ENCODE data around the gene FAF1.
A peak's percentile ranks its signal among the peaks of the same experiment; 100 is the strongest.
"Not testable (repeated sequence)": the region's sequence is repeated elsewhere in the genome, so short reads cannot be mapped to it uniquely, and the experiment has no call there.

FAF1 gene

DNA sequence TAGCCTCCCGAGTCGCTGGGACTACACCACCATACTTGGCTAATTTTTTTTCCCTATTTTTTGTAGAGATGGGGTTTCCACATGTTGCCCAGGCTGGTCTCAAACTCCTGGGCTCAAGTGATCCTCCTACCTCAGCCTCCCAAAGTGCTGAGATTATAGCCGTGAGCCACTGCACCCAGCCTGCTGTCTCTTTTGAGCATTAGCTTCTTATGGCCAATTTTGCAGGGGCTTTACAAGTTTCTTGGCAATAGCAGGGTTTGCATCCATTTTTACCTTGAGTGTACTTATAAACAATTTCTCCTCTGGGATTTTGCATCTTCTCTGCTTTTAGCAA, 432.1 kb downstream of the FAF1 start:
- DNase-seq = not testable (repeated sequence)

DNA sequence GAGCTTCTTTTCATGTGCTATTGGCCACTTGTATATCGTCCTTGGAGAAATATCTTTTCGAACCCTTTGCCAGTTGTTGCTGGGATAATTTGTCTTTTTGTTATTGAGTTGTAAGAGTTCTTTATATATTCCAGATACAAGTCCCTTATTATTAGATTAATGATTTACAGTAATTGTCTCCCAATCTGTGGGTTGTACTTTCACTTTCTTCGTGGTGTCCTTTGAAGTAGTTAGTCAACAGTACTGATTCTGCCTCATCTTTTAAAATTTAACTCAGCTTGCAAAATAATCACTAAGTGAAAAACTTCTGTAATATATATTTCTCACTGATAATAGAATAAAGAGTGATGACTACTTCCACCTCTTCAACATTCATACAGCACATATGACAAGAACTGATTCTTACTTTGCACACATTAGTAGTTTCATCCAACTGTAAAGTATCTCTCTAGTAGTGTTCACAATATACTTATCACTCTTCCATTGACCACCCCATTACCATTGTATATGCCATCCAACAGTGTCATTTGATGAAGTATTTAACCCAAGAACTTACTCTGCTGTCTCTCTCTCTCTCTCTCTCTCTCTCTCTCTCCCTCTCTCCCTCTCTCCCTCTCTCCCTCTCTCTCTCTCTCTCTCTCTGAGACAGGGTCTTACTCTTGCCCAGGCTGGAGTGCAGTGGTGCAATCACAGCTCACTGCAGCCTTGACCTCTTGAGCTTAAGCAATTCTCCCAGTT, 432.6 kb downstream of the FAF1 start:
- DNase-seq = no peak

DNA sequence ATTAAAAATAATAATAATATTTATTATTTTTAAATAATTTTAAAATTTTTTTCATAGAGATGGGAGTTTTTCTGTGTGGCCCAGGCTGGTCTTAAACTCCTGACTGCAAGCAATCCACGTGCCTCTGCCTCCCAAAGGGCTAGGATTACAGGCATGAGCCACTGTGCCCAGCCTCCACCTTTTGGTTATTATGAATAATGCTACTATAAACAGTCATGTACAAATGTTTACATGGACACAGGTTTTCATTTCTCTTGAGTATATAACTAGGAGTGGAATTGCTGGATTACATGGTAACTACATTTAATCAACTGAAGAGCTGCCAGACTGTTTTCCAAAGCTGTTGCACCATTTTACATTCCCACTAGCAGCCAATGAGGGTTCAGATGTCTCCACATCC, 433.6 kb downstream of the FAF1 start:
- no peak for DNase-seq

DNA sequence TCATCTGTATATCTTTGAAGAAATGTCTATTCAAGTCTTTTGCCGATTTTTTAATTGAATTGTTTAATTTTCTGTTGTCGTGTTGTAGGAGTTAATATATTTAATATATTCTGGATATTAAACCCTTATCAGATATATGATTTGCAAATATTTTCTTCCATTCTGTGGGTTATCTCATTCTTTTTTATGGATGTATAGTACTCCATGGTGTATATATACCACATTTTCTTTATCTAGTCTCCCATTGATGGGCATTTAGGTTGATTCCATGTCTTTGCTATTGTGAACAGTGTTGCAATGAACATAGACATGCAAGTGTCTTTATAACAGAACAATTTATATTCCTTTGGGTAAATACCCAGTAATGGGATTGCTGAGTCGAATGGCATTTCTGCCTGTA, 436.5 kb downstream of the FAF1 start:
- DNase-seq = no peak

DNA sequence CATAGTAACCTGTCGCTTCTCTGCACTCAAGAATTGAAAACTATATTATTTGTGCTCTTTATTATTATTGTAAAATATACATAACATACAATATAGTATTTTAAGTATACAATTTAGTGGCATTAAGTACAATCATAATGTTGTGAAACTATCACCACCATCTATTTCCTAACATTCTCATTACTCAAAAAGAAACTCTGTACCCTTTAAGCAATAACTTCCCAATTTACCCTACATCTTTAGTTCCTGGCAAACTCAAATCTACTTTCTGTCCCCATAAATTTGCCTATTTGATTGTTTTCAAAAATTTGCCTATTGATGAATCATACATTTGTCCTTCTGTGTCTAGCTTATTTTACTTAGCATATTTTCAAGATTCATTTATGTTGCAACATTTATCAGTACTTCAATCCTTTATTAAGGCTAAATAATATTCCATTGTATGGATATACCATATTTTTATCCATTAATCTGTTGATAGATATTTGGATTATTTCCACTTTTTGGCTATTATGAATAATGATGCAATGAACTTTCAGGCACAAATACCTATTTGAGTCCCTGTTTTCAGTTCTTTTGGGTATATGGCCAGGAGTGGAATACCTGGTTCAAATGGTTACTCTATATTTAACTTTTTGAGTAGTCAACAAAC, 437.2 kb downstream of the FAF1 start:
- DNase-seq = no peak

DNA sequence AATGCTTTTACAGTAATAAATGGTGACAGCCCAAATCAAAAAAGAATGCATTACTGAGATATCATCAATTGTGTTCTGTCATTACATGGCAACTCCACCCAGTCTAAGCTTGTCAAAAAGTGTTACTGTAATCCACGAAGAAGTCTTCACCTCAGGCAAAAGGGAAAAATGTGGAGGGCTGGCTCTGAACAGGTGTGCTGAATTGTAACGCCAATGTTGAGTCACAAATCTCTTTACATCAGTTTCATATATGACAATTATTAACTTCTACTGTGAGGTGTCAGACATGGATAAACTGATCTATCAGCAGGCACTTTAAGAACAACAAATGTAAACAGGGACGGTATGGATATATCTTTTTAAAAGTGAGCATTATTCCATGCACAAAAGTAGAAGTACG, 438.4 kb downstream of the FAF1 start:
- DNase-seq = no peak

DNA sequence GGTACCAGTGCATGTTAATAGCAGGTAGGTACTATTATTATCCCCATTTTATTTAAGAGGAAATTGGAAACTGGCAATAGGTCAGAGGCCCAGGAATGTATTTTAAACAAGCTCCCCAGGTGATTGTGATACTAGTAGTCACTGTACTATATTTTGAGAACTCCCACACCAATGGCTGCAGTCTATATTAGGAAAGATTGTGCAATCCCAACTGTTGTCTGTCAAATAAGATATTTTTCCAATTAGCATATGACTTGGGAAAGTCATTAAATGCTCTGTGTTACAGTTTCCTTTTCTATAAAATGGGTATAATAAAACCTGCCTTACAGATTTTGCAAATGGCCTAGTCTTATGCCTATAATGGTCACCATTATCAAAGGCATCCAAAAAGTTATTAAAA, 442.6 kb downstream of the FAF1 start:
- DNase-seq = no peak

DNA sequence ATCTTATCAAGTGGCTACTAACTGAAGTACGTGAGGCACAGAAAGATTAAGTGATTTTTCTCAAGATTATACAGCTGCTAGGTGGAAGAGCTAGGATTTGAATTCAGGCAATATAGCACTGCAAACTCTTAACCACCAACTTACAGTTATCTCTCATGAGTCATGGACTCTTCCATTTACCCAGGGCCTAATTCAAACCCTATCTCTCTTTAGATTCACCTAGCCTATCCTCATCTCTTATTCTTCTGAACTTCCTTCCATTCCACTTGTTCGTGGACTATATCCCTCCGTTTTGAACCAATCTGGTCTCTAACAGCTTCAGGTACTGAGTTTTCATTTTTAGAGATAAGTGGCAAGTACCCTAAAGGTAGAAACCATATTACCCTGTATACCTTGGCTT, 444.0 kb downstream of the FAF1 start:
- DNase-seq = no peak

DNA sequence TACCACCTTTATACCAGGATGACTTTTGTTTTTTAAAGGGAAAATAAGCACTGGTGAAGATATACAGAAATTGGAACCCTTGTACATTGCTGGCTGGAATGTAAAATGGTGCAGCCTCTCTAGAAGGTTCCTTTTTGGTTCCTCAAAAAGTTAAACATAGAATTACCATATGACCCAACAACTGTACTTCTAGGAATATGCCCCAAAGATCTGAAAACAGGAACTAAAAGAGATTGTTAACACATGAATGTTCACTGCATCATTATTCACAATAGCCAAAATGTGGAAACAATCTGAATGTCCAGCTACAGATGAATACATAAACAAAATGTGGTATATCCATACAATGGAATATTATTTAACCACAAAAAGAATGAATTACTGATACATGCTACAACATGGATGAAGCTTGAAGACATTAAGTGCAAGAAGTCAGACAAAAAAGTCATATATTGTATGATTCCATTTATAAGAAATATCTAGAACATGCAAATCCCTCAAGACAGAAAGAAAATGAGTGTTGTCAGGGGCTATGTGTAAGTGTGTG, 452.0 kb downstream of the FAF1 start:
- no peak for DNase-seq

DNA sequence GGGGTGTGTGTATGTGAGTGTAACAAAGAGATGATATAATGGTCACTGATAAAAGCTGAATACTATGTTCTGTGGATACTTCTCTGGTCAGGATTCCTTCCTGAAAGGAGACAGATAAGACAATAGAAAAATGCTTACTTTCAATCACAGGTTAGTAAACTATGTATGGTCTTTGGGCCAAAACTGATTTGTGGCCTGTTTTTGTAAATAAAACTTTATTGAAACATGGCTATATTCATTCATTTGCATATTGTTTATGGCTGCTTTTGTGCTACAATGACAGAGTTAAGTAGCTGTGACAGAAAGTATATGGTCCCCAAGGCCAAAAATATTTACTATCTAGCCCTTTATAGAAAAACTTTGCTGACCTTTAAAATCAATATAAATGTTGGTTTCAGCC, 454.6 kb downstream of the FAF1 start:
- DNase-seq = no peak

DNA sequence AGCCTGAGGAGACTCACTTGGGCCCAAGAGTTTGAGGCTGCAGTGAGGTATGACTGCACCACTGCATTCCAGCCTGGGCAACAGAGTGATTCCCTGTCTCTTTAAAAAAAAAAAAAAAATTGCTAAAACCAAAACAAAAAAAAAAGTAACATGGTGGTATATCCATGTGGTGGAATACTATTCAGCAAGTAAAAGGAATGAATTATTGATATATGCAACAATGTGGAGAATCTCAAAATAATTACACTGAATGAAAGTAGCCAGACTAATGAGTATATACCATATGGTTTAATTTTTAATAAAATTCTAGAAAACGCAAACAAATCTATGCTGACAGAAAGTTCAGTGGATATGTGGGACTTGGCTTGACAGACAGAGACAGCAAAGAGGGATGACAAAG, 456.6 kb downstream of the FAF1 start:
- DNase-seq = no peak

DNA sequence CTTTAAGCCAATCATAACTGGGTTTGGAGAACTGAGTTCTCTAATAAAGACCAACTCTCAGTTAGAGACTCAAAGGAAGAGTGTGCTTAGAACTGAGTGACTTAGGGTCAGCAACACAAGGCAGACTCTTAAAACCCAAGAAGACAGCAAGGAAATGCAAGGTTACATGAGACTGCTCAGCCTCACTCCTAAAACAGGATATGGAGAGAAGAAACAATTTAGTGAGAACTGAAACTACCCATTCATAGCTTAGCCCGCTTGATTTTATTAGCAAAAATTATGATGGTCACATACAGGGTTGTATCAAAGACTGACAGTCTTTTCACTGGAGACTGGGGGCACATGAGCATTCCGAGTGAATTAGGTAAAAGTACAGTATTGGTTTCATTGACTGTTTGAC, 457.9 kb downstream of the FAF1 start:
- no peak for DNase-seq

DNA sequence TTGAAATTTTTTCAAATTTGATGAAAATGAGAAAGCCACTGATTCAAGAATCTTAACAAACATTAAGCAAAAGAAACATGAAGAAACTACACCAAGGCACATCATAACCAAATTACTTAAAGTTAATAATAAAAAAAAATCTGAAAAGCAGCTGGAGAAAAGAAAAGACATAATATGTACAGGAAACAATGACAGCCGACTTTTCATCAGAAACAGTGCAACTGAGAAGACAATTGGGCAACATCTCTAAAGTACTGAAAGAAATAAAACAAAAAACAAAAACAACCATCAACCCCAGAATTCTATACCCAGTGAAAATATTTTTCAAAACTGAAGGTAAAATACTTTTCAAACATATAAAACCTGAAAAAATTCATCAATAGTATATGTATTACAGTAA, 463.1 kb downstream of the FAF1 start:
- DNase-seq = peak; percentile 24

DNA sequence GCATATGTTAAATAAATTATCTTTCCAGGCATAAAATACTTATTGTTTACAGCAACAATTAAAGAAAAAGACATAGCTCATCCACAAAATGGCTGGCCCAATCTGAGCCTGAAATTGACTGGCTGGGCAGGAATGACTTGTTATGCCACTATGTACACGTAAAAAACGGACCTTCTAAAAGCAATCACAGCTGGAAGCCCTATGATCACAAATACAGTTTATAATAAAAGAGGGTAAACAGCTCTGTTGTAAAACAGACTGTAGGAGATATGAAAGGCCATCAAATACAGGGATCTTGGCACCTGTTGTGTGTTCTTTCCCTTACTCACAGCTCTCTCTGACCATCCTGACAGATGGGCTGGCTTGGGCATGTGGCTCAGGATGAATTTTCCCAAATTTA, 466.4 kb downstream of the FAF1 start:
- DNase-seq = peak; percentile 67

DNA sequence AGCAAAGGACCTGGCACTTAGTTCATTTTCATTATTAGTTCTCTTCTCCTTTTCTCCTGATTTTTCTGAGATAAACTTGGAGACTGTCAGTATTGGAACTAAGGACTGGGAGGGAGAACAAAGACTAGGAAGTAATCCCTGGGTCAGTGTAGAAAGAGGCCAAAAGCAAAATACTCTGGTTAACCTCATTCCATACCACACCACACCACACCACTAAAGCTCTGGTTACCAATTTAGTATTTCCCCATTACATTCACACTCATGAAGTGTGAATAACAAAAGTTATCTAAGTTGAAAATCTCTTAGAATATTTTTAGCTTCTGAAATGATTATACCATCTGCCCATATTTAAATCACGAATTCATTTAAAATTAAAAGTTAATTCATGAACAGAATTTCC, 467.9 kb downstream of the FAF1 start:
- no peak for DNase-seq

DNA sequence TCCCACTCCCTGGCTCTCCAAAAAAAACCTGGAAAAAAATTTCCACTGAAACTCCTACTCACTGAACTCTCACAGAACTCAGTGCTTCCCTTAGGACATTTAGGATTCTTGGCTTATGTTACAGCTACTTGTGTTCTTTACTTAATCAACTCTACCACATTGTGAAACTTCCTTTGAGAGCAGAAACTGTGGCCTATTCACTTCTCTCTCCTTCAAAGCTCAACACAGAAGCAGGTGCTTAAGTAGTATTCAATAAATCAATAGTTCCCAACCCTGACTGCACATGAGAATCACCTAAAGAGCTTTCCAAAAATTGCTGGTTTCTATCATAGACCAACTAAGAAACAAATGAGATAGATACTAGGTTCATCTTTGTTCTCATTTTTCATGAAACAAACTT, 468.9 kb downstream of the FAF1 start:
- no peak for DNase-seq

DNA sequence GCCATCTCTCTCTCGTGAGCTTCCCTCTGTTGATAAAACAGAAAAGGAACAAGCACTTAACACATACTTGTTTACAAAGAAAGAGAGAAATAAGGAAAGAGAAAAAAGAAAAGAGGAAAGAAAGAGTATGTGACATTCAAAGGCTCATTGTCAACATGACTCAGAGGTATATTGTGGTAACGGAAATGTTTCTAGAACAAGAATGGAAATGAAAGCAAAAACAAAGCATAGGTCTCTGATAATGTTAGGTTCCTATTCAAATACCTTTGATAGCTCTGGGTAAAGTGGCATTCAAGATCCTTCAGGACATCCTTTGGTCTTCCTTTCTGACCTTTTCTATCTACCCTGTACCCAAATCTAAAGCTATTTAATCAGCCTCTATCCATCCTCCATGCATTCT, 469.4 kb downstream of the FAF1 start:
- DNase-seq = no peak

DNA sequence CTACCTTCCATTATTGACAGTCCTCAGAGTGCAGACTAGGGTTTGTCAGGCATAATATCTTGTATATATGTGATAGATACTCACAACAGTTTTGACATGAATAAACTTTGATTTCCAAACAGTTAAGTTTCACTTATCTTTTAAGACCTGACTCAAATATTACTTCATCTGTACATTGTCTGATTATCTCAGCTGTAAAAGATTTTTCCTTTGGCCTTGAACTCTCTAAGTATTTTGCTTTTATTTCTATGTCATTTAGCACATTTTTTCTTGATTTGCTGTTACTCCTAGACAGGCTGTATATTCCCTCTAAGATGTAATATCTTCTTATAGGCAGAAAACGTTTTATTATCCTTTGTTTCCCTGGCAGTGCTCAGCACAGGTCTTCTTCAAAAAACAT, 471.2 kb downstream of the FAF1 start:
- no peak for DNase-seq

DNA sequence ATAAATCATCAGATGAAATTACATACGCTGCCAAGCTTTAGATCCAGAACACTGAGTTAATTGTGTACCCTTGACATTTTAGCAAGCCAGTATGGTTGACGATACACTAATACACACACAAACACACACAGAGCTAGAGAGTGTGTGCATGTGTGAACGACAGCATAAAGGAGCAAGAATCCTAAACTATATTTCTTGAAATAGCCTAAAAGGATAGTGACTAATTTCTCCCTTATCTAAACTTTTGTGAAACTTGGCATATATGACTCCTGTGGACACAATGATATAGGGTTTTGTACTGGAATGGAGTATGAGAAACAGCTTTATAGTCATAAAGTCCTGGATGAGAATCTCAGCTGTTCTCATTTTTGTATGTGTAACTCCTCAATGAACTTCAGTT, 471.7 kb downstream of the FAF1 start:
- no peak for DNase-seq

DNA sequence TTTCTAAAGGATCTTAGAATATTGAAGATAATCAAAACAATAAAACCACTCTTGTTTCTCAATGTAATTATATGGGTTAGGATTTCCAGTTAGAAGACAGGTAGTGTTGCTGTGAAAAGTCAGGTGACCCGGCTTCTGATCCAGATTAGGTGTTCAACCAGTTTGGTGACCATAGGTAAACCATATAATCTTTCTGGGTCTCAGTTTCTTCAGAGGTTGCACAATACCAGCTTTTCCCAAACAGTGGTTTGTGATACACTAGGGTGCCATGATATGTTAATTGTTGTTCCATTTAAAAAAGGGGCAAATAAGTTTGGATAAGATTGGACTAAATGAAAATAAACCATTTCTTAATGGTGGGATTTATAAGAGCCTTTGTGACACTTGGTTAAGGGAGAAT, 472.3 kb downstream of the FAF1 start:
- DNase-seq = no peak

DNA sequence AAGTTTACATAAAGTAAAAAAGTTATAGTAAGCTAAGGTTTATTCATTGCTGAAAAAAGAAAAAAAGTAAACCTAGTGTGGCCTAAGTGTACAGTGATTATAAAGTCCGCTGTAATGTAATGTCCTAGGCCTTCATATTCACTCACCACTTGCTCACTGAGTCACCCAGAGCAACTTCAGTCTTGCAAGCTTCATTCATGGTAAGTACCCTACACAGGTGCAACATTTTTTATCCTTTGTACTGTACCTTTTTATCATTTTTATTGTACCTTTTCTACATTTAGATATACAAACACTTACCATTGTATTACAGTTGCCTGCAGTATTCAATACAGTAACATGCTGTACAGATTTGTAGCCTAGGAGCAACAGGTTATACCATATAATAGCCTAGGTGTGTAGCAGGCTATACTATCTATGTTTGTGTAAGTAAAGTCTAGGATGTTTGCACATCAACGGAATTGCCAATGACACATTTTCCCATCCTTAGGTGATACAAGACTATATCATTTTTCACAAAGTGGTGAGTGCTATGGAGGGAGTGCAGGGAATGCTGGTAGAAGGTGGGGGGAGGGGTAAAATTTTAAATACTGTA, 478.8 kb downstream of the FAF1 start:
- peak; percentile 14 for DNase-seq

DNA sequence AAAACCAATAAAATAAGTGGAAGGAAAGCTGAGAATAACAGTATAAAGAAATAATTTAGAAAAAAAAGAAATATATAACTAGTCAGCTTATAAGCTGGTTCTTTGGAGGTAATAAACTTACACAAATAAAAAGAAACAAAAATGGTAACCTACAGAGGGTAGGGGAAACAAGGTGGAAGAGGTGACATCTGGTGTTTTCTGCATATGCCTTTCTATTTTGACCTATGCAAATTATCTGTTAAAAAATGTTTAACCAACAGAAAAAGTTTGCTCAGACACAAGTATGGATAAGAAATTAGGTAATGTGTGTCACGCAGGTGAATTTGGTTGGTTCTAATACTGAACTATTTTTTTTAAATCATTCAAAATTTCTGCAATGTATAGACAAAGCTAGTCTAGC, 483.3 kb downstream of the FAF1 start:
- no peak for DNase-seq

DNA sequence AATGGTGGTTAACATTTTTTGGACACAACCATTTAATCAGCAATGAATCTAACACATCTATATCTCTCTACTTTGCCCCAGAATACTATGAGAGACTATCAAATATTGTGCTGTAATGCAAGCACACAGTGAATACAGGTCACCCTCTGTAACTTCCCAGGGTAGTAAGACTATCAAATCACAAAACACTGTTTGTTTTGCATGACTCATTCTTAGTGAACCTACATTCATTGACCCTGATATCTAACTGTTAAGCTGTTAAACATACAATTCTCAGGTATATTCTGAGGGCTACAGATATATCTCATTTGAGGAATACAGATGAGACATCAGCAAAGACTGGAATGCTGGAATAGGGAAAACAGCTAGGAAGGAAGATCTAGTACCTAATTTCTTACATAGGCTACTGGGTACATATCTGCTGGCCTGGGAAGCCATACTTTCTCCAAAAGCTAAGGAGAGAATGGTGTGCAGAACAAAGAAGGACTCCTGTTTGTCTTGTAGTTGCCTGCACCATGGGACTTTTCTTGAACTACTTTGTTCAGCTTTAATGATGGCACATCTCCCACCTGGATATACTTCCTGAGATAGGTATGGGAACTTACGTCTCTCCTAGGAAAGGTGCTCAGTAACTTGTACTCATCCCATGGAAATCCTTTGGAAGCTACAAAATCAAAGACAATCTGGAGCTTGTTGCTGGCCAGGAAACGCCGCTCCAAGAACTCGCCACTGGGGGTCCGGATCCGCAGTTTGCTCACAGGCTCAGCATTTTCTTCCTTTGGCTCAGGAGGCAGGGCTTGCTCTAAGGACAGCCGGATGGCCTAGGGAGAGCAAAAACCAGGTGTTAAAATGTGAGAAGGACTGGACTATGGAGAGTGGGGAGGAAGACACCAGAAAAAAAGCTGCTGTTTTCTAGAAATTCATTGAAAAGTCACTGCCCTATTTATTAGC, 484.9 kb downstream of the FAF1 start:
- DNase-seq = peak; percentile 95
